Fibroblast of the aortic adventitia (primary cell): ENCODE data around the gene YY1AP1. TPM values are rescaled to one million over a fixed set of nuclear protein-coding genes. Genes with fewer than 3 reads are reported as not detected.
"Not testable (repeated sequence)": the region's sequence is repeated elsewhere in the genome, so short reads cannot be mapped to it uniquely, and the experiment has no call there.

Experiments used
- DNase-seq: peaks from one replicate; pipeline ENCODE4 v3.0.0-alpha.2; 2010; ENCODE audit warnings: low read depth
- H3K4me3 ChIP-seq: 2 replicates; pipeline ENCODE4 v1.5.1; 2011; ENCODE audit warnings: low read depth, mild to moderate bottlenecking, control low read depth, low read length, moderate library complexity
- CTCF ChIP-seq: IDR thresholded peaks from 2 replicates; pipeline ENCODE4 v1.5.1; 2011; ENCODE audit warnings: mild to moderate bottlenecking, low read length, control low read depth, inconsistent platforms; ENCODE audit not compliant: insufficient read depth
- total RNA-seq: library from RNA; depleted of rRNA; stranded (reverse); fragments of >200 nt; gene quantifications from 2 replicates; pipeline ENCODE4 v1.2.3, GENCODE V29; 2012; ENCODE audit warnings: low replicate concordance

Gene YY1AP1
- total RNA-seq = 25.7 and 54.6 TPM in 2 replicates

GRCh38 chr1:155688324-155689080, at the start of gene YY1AP1:
Gene YY1AP1, minus strand, starts transcription at chr1:155688774. Its CDS starts 8,338 bp downstream, at chr1:155680436.
- peak; percentile 85 for DNase-seq
- H3K4me3 ChIP-seq = peak within 1 kb of the TSS; percentile 87
- TF ChIP-seq CTCF = no peak

GRCh38 chr1:155729031-155729898, 40.7 kb upstream of the YY1AP1 start:
- peak; percentile 80 for TF ChIP-seq CTCF
- H3K4me3 ChIP-seq = no peak overlapping the region
- DNase-seq = peak; percentile 75

GRCh38 chr1:155725142-155725541, 36.6 kb upstream of the YY1AP1 start:
- no peak overlapping the region for H3K4me3 ChIP-seq
- DNase-seq = no peak
- no peak for TF ChIP-seq CTCF

GRCh38 chr1:155719703-155720102, 31.1 kb upstream of the YY1AP1 start:
- no peak for TF ChIP-seq CTCF
- no peak for DNase-seq

GRCh38 chr1:155718524-155719115, 30.0 kb upstream of the YY1AP1 start:
- not testable (repeated sequence) for DNase-seq, H3K4me3 ChIP-seq

More at GRCh38 chr1:155719703-155720102, 31.1 kb upstream of the YY1AP1 start:
- no peak overlapping the region for H3K4me3 ChIP-seq

- DNase-seq = no peak
- TF ChIP-seq CTCF = no peak
- H3K4me3 ChIP-seq = no peak overlapping the region
These were observed 28.5 kb upstream of the YY1AP1 start for GRCh38 chr1:155717041-155717440.

- no peak for DNase-seq
- no peak overlapping the region for H3K4me3 ChIP-seq
- TF ChIP-seq CTCF = no peak
These were observed 27.2 kb upstream of the YY1AP1 start for GRCh38 chr1:155715777-155716176.

GRCh38 chr1:155715056-155715455, 26.5 kb upstream of the YY1AP1 start:
- DNase-seq, H3K4me3 ChIP-seq: not testable (repeated sequence)
